Measurements from ENCODE around the gene MAST1.
"Not testable (repeated sequence)": the region's sequence is repeated elsewhere in the genome, so short reads cannot be mapped to it uniquely, and the experiment has no call there.

Gene MAST1

DNA sequence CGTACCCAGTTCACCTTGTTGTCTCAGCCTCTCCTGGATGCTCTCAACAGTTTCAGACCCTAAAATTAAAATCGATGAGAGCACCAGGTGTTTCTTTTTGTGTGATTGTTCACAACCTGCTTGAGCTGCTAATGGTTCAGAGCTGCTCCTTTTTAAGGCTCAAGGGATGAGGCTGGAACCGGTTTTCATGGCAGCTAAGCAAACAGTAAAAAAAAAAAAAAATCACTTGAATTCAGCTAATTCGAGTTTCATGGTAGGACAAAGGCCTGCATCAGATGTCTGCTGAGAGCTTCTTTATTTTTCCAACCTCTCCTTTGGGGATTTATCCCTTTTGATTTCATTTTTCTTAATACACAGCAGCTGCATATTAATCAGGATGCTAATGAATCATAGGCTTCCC, 74.3 kb downstream of the MAST1 start:
- no peaks in the 10 kb centered on the region for H3K36me3 ChIP-seq
- TF ChIP-seq, protein P1, sequence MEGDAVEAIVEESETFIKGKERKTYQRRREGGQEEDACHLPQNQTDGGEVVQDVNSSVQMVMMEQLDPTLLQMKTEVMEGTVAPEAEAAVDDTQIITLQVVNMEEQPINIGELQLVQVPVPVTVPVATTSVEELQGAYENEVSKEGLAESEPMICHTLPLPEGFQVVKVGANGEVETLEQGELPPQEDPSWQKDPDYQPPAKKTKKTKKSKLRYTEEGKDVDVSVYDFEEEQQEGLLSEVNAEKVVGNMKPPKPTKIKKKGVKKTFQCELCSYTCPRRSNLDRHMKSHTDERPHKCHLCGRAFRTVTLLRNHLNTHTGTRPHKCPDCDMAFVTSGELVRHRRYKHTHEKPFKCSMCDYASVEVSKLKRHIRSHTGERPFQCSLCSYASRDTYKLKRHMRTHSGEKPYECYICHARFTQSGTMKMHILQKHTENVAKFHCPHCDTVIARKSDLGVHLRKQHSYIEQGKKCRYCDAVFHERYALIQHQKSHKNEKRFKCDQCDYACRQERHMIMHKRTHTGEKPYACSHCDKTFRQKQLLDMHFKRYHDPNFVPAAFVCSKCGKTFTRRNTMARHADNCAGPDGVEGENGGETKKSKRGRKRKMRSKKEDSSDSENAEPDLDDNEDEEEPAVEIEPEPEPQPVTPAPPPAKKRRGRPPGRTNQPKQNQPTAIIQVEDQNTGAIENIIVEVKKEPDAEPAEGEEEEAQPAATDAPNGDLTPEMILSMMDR (IDR thresholded peaks at IDR 0.05; ENCODE audit: low read depth, low read length) = no peak
- no peaks in the 10 kb centered on the region for H3K9me3 ChIP-seq
- peaks cover 11% of the 10 kb centered on the region for H3K4me1 ChIP-seq
- H3K4me3 ChIP-seq (ENCODE audit: low read depth, low read length) = peak overlapping the region; percentile 38
- H3K27me3 ChIP-seq = no peaks in the 10 kb centered on the region
- no peak for DNase-seq

DNA sequence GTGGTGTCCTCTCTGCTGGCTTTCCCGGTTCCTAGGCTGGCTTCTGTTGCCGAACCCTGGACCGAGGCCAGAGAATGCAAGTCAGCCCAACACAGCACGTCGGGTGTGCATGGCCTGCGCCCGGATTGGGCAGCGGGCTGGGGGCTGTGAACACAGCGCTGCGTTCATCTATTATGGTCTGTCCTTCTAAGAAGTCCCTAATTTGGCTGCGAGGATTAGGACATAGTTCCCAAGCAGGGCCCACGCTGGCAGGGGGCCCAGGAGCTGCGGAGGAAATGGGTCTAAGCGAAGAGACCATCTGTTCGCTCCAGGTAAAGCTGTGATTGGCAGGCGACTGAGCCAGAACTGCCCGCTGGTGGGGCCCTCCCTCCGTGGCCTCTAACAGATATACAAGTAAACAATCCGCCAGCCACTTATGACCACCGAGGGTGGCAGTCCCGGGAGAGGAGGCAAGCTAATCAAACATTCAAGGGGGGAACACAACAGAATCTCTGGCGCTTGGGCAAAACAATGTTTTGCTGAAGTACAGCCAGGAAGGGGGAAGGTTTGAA, 74.8 kb downstream of the MAST1 start:
- no peaks in the 10 kb centered on the region for H3K9me3 ChIP-seq
- peak; percentile 77 for DNase-seq
- H3K4me3 ChIP-seq (ENCODE audit: low read depth, low read length) = peak overlapping the region; percentile 38
- H3K4me1 ChIP-seq = peaks cover 11% of the 10 kb centered on the region
- no peaks in the 10 kb centered on the region for H3K27me3 ChIP-seq
- TF ChIP-seq, protein P1 (IDR thresholded peaks at IDR 0.05; ENCODE audit: low read depth, low read length) = no peak
- no peaks in the 10 kb centered on the region for H3K36me3 ChIP-seq

DNA sequence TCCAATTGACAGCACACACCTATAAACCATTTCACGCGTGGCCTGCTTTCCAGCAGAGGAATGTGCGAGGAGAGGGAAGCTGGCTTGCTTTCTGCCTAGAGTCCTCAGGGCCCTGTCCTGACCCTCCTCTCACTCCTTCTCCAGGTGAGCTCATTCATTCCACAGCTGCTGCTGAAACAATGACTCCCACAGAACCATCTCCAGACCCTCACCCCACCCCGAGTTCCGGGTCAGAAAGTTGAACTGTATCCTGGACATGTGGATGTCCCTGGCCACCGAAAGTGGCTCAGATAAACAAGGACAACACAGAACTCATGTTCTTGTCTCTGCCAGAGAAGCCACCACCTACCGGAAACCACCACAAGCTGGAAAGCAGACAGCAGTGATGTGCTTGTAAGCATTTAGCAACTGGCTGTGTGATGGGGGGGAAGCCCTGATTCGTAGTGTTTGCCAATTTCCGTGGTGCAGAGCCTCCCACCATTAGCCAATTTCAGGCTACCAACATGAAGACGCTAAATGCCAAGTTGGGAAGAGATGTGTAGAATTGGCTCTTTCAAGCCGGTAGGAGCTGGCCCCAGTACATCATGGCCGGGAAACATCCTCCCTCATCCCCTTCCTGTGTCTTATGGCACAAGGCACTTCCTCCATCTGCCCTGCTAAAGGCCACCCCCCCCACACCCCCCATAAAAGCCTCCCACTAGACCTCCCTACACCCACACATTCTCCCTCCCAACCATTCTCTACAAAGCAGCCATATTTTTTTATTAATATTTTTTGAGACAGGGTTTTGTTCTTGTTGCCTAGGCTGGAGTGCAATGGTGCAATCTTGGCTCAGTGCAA, 75.8 kb downstream of the MAST1 start:
- Histone ChIP-seq H3K27me3 (no peaks in the 10 kb centered on the region), H3K4me3 (ENCODE audit: low read depth, low read length) (no peak overlapping the region), H3K9me3 (peaks cover 6% of the 10 kb centered on the region), H3K4me1 (peaks cover 11% of the 10 kb centered on the region), H3K36me3 (no peaks in the 10 kb centered on the region)
- TF ChIP-seq, protein P1 (IDR thresholded peaks at IDR 0.05; ENCODE audit: low read depth, low read length) = no peak
- no peak for DNase-seq

DNA sequence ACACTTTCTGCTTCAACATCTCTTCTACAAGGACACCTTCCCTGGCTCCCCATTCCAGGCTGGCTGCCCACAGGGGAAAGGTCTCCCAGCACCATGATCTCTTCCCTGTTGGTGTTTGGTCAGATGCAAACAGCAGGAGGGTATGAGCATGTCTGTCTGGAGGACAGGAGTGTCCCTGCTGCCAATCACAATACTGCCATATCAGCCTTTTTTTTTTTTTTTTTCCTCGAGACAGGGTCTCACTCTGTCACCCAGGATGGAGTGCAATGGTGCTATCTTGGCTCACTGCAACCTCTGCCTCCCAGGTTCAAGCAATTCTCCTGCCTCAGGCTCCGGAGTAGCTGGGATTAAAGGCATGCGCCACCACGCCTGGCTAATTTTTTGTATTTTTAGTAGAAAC, 77.5 kb downstream of the MAST1 start:
- not testable (repeated sequence) for H3K36me3 ChIP-seq; DNase-seq; H3K4me3 ChIP-seq (ENCODE audit: low read depth, low read length); H3K9me3 ChIP-seq; H3K27me3 ChIP-seq
- H3K4me1 ChIP-seq = peaks cover 11% of the 10 kb centered on the region

DNA sequence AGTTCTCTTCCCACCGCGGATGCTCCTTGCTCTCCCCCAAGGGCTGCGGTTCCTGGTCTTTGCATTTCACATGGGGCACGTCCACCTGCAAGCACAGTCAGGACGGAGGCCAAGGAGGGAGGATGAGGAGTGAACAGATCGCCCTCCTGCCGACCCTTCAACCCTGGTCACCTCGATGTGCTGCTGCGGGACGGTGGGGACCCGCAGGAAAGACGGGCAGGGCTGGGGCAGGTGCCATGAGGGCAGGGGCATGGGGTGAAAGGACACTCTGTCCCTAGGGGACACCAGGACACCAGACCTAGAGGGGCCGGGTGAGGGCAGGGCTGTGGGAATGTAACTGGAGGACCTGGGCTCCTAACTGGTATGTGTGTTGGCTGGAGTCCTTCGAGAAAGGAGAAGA, 79.9 kb downstream of the MAST1 start:
- TF ChIP-seq, protein P1 (IDR thresholded peaks at IDR 0.05; ENCODE audit: low read depth, low read length) = no peak

DNA sequence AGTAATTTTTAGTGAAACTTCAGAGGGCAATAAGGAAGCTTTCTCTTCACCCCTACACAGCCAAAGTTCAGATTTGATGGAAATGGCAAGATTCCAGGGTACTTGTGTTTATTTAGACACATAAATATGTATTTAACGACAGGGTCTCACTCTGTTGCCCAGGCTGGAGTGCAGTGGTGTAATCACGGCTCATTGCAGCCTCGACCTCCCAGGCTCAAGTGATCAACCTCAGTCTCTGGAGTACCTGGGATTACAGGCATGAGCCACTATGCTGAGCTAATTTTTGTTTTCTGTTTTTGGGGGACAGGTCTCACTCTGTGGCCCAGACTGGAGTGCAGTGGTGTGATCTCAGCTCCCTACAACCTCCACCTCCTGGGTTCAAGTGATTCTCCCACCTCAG, 82.7 kb downstream of the MAST1 start:
- TF ChIP-seq, protein P1 (IDR thresholded peaks at IDR 0.05; ENCODE audit: low read depth, low read length) = no peak
- peaks cover 38% of the 10 kb centered on the region for H3K36me3 ChIP-seq

More for the DNA sequence above, 79.9 kb downstream of the MAST1 start:
- peaks cover 5% of the 10 kb centered on the region for H3K4me1 ChIP-seq
- no peak for DNase-seq
- peaks cover 6% of the 10 kb centered on the region for H3K9me3 ChIP-seq
- H3K27me3 ChIP-seq = no peaks in the 10 kb centered on the region
- H3K4me3 ChIP-seq (ENCODE audit: low read depth, low read length) = no peak overlapping the region
- peaks cover 10% of the 10 kb centered on the region for H3K36me3 ChIP-seq

More for the DNA sequence above, 82.7 kb downstream of the MAST1 start:
- Histone ChIP-seq H3K9me3 (peaks cover 6% of the 10 kb centered on the region), H3K27me3 (no peaks in the 10 kb centered on the region), H3K4me1 (no peaks in the 10 kb centered on the region), H3K4me3 (ENCODE audit: low read depth, low read length) (no peak overlapping the region)
- no peak for DNase-seq

Measured in BE2C (cell line).